Panc1 (cell line): ENCODE results near the gene TLL2. TPM values are rescaled to one million over a fixed set of nuclear protein-coding genes. Genes with fewer than 3 reads are reported as not detected.

ENCODE experiments used
- ATAC-seq: fragments of 200-7000 bp; cut with Tn5 transposase; 2 replicates; pipeline ENCODE4 v1.9.1; 2020; ENCODE audit warnings: mild to moderate bottlenecking, moderate library complexity
- BruUV-seq: library from RNA; stranded (reverse); fragments of 400-500 nt; replicated peaks from 2 replicates; lab custom pipeline; 2021; lab: Mats Ljungman, UMichigan
- CTCF ChIA-PET: fragments of 300-600 bp; sonication (Branson Sonifier 250); formaldehyde crosslinking; loops from one replicate; lab custom pipeline; 2022; ENCODE audit warnings: antibody characterized with exemption; lab: Charles Lee
- POLR2A ChIA-PET: fragments of 300-600 bp; sonication (Branson Sonifier 250); formaldehyde crosslinking; loops from one replicate; lab custom pipeline; 2022; ENCODE audit warnings: antibody characterized with exemption; lab: Charles Lee
- DNase-seq: peaks from one replicate; pipeline ENCODE4 v3.0.0-alpha.2; 2010; ENCODE audit warnings: low read depth, low spot score
- H3K27ac ChIP-seq: 2 replicates; pipeline ENCODE4 v1.5.1; 2011; ENCODE audit warnings: mild to moderate bottlenecking, low read length, inconsistent platforms
- H3K27me3 ChIP-seq: fragments of 200-500 bp; sonication (Bioruptor generic); 2 replicates; pipeline ENCODE4 v1.6.0; 2014; ENCODE audit warnings: low read length, inconsistent platforms; ENCODE audit not compliant: control insufficient read depth, insufficient read depth
- H3K36me3 ChIP-seq: fragments of 200-500 bp; sonication (Bioruptor generic); 2 replicates; pipeline ENCODE4 v1.5.1; 2014; ENCODE audit warnings: inconsistent platforms, mild to moderate bottlenecking, low read length, moderate library complexity; ENCODE audit not compliant: control insufficient read depth, insufficient read depth
- H3K4me1 ChIP-seq: 2 replicates; pipeline ENCODE4 v1.5.1; 2011; ENCODE audit warnings: inconsistent platforms, mild to moderate bottlenecking, low read length, moderate library complexity; ENCODE audit not compliant: control insufficient read depth, insufficient read depth
- H3K4me3 ChIP-seq, 2 experiments: 2 replicates each; pipeline ENCODE4 v1.5.1; 2011 to 2012; ENCODE audit warnings: low read depth in 2 of 2, low read length in 2 of 2, mild to moderate bottlenecking in 2 of 2, inconsistent platforms in 1 of 2, moderate library complexity in 1 of 2
- H3K9me3 ChIP-seq: fragments of 200-500 bp; sonication (Bioruptor generic); 2 replicates; pipeline ENCODE4 v1.5.1; 2014; ENCODE audit warnings: low read depth, mild to moderate bottlenecking, inconsistent platforms, low read length, moderate library complexity; ENCODE audit not compliant: control insufficient read depth, insufficient read depth
- SIN3A ChIP-seq: IDR thresholded peaks from 2 replicates; pipeline ENCODE4 v1.6.1; 2012; ENCODE audit warnings: low read depth, mild to moderate bottlenecking, low read length, moderate library complexity, borderline replicate concordance; ENCODE audit not compliant: insufficient read depth
- in situ Hi-C: cut with HindIII; loops from 2 replicates; pipeline ENCODE4 v1.10.0; 2016; ENCODE audit warnings: low sequenced_read_pairs, low pct_unique_long_range_greater_than_20kb
- intact Hi-C: fragments of 100-400 bp; cut with micrococcal nuclease; formaldehyde crosslinking; loops from one replicate; pipeline ENCODE4 v1.10.0; 2022; ENCODE audit not compliant: unreplicated experiment
- total RNA-seq: library from RNA; stranded (reverse); gene quantifications from one replicate; pipeline ENCODE4 v1.2.1, GENCODE V29; 2021; ENCODE audit not compliant: unreplicated experiment
- TF ChIP-seq, protein P1 (sequence below): fragments of 450-650 bp; IDR thresholded peaks from 2 replicates; pipeline ENCODE4 v1.5.1; 2017; ENCODE audit warnings: mild to moderate bottlenecking

TLL2 gene
- total RNA-seq, 1 experiment from 2014 or later: 0.64 TPM

DNA sequence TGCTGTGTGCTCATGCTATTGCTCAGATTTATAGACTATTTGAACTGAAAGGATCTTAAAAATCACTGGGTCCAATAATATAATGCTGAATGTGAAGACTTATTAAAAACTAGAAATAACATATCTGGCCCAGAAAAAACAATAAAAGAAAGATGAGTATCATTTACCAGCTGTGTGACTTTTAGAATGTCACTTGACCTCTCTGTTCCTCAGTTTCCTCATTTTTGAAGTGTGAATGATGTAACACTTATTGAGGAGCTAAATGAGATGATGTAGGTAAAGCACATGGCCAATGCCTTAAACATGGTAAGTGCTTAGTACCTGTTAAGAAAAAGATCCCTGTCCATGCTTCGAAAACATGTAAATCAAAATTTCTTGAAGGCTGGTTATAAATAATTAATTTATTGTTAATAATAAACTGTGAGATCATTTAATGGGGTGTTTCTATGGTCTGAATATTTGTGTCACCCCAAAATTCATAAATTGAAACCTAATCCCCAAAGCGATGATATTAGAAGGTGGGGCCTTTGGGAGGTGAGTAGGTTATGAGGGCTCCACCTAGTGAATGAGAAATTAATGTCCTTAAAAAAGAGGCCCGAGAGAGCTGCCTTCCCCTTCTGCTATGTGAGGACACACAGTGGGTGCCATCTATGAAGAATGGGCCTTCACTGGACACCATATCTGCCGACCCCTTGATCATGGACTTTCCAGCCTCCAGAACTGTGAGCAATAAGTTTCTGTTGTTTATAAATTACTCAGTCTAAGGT, 196.5 kb downstream of the TLL2 start:
- DNase-seq: no peak
- CTCF ChIA-PET: no interaction called here
- POLR2A ChIA-PET: no interaction called here
- H3K27ac ChIP-seq: no peak overlapping the region
- peaks cover 14% of the 10 kb centered on the region for H3K27me3 ChIP-seq
- ATAC-seq: no peak
- H3K36me3 ChIP-seq: no peaks in the 10 kb centered on the region
- H3K9me3 ChIP-seq: no peaks in the 10 kb centered on the region
- intact Hi-C loops (no loop called here), in situ Hi-C loops (no loop called here)
- no peak overlapping the region for H3K4me3 ChIP-seq
- TF ChIP-seq SIN3A: no peak
- TF ChIP-seq, protein P1, sequence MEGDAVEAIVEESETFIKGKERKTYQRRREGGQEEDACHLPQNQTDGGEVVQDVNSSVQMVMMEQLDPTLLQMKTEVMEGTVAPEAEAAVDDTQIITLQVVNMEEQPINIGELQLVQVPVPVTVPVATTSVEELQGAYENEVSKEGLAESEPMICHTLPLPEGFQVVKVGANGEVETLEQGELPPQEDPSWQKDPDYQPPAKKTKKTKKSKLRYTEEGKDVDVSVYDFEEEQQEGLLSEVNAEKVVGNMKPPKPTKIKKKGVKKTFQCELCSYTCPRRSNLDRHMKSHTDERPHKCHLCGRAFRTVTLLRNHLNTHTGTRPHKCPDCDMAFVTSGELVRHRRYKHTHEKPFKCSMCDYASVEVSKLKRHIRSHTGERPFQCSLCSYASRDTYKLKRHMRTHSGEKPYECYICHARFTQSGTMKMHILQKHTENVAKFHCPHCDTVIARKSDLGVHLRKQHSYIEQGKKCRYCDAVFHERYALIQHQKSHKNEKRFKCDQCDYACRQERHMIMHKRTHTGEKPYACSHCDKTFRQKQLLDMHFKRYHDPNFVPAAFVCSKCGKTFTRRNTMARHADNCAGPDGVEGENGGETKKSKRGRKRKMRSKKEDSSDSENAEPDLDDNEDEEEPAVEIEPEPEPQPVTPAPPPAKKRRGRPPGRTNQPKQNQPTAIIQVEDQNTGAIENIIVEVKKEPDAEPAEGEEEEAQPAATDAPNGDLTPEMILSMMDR: peak; percentile 36
- BruUV-seq: no TSS peak
- no peaks in the 10 kb centered on the region for H3K4me1 ChIP-seq

Other genes starting within 250 kb of the TLL2 start
- 0.10 TPM for gene BLNK, start 242.4 kb downstream of the TLL2 start, total RNA-seq
- gene DNTT, start 209.5 kb downstream of the TLL2 start, total RNA-seq: not detected
- gene OPALIN, start 154.9 kb downstream of the TLL2 start, total RNA-seq: not detected
- gene TM9SF3, start 73.1 kb upstream of the TLL2 start, total RNA-seq: 179 TPM
- gene PIK3AP1, start 206.6 kb upstream of the TLL2 start, total RNA-seq: 2.6 TPM